NB4 (cell line): ENCODE measurements around the gene OR13C4.

Source experiments
- DNase-seq: peaks from one replicate; pipeline ENCODE4 v3.0.0; 2010; ENCODE audit warnings: low read depth
- H3K4me3 ChIP-seq: one replicate; pipeline ENCODE4 v1.5.1; 2011; ENCODE audit warnings: mild to moderate bottlenecking, low read depth, low read length, moderate library complexity
- CTCF ChIP-seq: IDR thresholded peaks from one replicate; pipeline ENCODE4 v1.5.1; 2012; ENCODE audit warnings: low read depth, low read length
- MYC ChIP-seq: IDR thresholded peaks from 2 replicates; pipeline ENCODE4 v1.6.1; 2011; ENCODE audit warnings: low read depth, low read length
- POLR2A ChIP-seq: IDR thresholded peaks from 2 replicates; pipeline ENCODE4 v1.6.1; 2011; ENCODE audit warnings: mild to moderate bottlenecking; ENCODE audit not compliant: insufficient read length; ENCODE audit errors: extremely low read depth
- TF ChIP-seq, protein P1 (sequence below): IDR thresholded peaks from 2 replicates; pipeline ENCODE4 v1.6.1; 2011; ENCODE audit warnings: low read depth, low read length

OR13C4 gene

GRCh38 chr9:104485014-104485413 is 42.0 kb downstream of the OR13C4 start:
- TF ChIP-seq MYC (no peak), POLR2A (no peak), CTCF (no peak)
- TF ChIP-seq, protein P1, sequence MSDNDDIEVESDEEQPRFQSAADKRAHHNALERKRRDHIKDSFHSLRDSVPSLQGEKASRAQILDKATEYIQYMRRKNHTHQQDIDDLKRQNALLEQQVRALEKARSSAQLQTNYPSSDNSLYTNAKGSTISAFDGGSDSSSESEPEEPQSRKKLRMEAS, result no peak
- no peak overlapping the region for H3K4me3 ChIP-seq
- DNase-seq, result no peak

- H3K4me3 ChIP-seq, result no peak overlapping the region
- no peak for TF ChIP-seq CTCF
- no peak for TF ChIP-seq MYC
- TF ChIP-seq, protein P1, result no peak
- TF ChIP-seq POLR2A, result no peak
- no peak for DNase-seq
Observed at GRCh38 chr9:104482921-104483570, 44.0 kb downstream of the OR13C4 start.
